OCI-LY1 (cell line): ENCODE data around the gene MDGA2.

Experiments
- EZH2 ChIP-seq: fragments of 200-600 bp; sonication (generic), shearing (Covaris generic); IDR thresholded peaks from 2 replicates; pipeline ENCODE4 v1.8.0; 2017; ENCODE audit warnings: borderline replicate concordance, mixed run types, mild to moderate bottlenecking, antibody characterized with exemption, low read length, moderate library complexity, mixed read lengths
- TF ChIP-seq, protein P1 (sequence below): fragments of 200-600 bp; sonication (generic), shearing (Covaris generic); IDR thresholded peaks from 2 replicates; pipeline ENCODE4 v1.5.1; 2017; ENCODE audit warnings: mild to moderate bottlenecking, antibody characterized with exemption, low read length, moderate library complexity, mixed read lengths

DNA sequence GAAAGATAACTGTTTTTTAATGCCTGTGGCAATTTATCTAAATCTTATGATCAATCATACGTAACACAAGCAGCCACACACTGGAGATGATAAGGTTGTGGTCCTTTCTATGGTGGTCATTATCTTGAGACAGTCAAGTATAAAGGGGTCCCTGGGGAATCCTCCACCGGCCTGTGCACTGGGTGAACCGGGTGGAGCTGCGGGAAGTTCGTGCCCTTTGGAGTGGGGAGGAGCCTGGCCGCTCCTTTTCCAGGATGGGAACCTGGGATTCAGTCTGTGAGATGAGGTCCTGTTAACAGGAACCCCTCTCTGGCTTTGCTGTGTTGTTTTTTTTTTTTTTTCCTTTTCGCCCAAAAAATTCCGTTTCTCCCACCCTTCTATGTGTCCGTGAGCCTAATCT is 856.3 kb downstream of the MDGA2 start:
- TF ChIP-seq EZH2: no peak
- TF ChIP-seq, protein P1, sequence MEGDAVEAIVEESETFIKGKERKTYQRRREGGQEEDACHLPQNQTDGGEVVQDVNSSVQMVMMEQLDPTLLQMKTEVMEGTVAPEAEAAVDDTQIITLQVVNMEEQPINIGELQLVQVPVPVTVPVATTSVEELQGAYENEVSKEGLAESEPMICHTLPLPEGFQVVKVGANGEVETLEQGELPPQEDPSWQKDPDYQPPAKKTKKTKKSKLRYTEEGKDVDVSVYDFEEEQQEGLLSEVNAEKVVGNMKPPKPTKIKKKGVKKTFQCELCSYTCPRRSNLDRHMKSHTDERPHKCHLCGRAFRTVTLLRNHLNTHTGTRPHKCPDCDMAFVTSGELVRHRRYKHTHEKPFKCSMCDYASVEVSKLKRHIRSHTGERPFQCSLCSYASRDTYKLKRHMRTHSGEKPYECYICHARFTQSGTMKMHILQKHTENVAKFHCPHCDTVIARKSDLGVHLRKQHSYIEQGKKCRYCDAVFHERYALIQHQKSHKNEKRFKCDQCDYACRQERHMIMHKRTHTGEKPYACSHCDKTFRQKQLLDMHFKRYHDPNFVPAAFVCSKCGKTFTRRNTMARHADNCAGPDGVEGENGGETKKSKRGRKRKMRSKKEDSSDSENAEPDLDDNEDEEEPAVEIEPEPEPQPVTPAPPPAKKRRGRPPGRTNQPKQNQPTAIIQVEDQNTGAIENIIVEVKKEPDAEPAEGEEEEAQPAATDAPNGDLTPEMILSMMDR: no peak
